NCI-H1092 treated with DMSO at 0.1 percent for 48 hours (cell line): ENCODE measurements around the gene EXD3.

Experiments used
- DNase-seq: peaks from one replicate; lab custom pipeline; 2025; lab: John Stamatoyannopoulos, UW

The EXD3 gene

GRCh38 chr9:137294091-137294680 is 128.8 kb downstream of the EXD3 start:
- DNase-seq, result no peak

- DNase-seq, result no peak
These were observed 129.4 kb downstream of the EXD3 start for GRCh38 chr9:137293482-137294090.

DNA sequence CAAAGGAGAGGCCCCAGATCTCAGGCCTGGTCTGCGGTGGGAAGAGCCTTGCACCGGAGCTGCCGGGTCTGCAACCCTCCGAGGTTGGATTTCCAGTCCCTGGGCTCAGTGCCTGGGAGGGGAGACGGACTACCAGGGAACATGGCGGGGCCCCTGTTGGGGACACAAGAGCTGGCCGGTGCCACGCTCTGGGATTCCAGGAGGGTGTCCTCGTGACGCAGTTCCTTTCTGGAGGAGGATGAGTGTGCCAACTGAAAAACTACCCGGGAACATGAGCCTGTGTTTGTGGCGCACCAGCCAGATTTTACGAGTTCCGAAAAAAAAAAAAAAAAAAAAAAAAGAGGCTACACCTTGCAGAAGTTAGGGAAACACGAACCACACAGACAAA is 129.9 kb downstream of the EXD3 start:
- DNase-seq, result no peak

- peak; percentile 30 for DNase-seq
These were observed 136.0 kb downstream of the EXD3 start for GRCh38 chr9:137286975-137287383.

- no peak for DNase-seq
These were observed 141.4 kb downstream of the EXD3 start for GRCh38 chr9:137281345-137282116.

- no peak for DNase-seq
These were observed 142.3 kb downstream of the EXD3 start for GRCh38 chr9:137280474-137281344.

DNA sequence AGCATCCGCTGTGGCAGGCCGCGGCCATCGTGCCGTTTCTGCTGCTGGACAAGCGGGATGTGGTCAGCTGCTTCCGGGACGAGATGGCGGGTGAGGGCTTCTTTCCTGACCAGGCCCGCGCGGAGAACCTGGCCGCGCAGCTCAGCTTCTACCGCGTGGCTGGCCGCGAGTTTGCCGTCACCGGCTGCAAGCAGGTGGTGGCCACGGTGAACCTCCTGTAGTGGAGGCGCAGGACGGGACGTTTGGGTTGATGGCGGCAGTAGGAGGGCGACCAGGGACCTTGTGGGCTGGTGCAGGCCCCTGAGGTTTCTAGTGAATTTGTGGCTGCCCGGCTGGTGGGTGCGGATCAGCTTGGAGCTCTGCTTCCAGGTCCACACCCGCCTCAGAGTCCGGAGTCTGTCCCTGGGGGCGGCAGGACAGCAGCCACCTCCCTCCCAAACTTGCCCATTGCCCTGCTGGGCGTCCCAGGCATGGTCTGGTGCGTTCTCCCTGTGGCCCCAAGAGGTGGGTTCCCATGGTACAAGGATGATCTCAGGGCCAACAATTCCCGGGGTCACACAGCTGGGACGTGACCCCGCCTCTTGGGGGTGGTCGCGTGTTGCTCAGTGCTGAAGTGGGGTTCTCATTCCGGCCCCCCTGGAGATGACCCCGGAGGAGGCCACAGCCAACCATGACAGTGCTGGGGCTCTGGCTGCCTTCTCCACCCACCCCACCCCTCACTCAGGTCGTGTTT is 143.1 kb downstream of the EXD3 start:
- no peak for DNase-seq

DNA sequence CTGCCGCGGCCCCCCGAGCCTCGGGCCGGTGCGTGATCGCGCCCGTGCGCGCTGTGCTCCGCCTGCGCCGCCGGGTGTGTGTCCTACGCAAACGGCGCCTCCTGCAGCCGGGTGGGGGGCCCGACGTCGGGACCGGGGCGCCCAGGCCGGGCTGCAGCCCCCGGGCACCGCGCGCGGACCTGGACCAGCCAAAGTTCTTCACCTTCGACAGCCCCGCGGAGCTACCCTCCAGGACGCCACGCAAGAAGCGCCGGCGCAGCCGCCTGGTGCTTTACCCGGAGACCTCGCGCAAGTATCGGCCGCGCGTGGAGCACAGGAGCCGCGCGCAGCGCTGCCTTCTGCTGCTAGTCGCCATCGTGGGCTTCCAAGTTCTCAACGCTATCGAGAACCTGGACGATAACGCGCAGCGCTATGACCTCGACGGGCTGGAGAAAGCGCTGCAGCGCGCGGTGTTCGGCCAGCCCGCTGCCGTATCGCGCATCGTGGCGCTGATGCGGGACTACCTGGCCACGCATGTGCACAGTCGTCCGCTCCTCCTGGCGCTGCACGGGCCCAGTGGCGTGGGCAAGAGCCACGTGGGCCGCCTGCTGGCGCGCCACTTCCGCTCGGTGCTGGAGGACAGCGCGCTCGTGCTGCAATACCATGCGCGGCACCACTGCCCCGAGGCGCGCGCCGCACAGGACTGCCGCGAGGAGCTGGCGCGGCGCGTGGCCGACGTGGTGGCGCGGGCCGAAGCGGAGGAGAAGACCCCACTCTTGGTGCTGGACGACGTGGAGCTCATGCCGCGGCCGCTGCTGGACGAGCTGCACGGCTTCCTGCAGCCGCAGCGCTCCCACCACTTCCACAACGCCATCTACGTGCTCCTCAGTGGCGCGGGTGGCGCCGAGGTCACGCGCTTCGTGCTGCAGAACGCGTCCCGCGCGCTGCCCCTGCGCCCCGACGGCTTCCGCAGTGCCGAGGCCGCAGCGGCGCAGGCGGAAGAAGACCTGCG is 143.9 kb downstream of the EXD3 start:
- DNase-seq, result no peak

DNA sequence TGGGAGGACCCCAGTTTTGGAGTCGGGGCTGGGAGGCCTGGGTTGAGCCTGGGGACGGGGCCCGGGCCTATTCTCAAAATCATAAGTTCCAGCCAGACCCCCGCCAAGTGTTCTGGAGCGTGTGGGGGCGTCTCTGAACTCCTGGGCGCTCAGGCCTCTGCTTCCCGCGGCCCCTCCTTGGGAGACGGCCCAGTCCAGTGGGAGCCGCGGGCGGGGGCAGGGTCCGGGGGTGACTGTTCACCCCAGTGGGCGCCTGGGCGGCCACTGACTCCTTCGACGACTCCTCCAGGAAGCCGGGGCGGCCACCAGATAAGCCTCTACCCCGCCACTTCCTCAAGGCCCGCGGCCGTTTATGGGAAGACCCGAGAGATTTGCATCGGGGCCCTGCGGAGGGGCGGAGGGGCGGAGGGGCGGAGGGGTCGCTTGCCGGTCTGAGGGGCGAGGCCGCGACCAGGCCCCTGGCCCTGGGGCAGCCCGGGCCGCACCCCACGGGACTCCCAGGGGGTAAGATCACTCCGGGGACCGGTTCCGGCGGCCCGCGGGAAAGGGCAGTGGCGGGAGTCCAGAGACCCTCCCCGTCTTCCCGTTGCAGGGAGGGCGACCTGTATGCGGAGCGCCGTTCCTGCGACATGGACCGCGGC is 144.8 kb downstream of the EXD3 start:
- DNase-seq, result no peak

DNA sequence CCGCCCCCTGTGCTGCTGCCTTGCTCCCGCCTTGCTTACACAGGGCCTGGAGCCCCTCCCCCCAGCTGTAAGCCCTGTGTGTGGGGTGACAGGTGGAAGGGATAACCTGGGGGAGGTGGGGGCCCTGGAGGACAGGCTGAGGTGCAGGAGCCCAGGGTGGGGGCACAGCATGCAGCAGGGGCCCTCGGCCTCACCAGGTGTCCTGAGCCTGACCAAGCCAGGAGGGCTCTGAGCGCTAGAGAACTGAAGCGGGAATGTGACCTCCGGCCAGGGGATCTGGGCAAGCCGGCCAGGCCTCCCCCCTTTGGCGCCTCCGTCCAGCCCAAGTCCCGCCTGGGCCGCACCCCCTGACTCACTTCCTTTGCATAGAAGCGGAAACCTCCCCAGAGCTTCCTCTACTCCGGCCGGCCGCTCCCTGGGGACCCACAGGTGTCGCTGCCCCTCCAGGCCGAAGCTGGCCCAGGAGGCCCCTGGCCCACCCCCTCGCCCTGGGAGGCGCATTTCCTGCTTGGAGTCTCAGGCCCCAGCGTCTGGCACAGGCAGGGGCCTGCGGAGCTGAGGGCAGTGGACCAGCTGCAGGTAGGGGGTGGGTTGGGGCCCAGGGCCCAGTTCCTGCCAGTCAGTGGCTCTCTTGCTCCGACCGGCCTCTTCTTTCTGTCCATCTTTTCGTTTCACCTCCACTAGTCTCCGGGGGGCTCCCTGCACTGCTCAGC is 145.5 kb downstream of the EXD3 start, which contains the start of gene TOR4A:
TSS of gene TOR4A (plus strand) at position 398 of the 713 bp plus-strand sequence. CDS start 964 bp downstream, outside the sequence.
- DNase-seq, result no peak

GRCh38 chr9:137276473-137277328 is 146.3 kb downstream of the EXD3 start:
- no peak for DNase-seq

DNA sequence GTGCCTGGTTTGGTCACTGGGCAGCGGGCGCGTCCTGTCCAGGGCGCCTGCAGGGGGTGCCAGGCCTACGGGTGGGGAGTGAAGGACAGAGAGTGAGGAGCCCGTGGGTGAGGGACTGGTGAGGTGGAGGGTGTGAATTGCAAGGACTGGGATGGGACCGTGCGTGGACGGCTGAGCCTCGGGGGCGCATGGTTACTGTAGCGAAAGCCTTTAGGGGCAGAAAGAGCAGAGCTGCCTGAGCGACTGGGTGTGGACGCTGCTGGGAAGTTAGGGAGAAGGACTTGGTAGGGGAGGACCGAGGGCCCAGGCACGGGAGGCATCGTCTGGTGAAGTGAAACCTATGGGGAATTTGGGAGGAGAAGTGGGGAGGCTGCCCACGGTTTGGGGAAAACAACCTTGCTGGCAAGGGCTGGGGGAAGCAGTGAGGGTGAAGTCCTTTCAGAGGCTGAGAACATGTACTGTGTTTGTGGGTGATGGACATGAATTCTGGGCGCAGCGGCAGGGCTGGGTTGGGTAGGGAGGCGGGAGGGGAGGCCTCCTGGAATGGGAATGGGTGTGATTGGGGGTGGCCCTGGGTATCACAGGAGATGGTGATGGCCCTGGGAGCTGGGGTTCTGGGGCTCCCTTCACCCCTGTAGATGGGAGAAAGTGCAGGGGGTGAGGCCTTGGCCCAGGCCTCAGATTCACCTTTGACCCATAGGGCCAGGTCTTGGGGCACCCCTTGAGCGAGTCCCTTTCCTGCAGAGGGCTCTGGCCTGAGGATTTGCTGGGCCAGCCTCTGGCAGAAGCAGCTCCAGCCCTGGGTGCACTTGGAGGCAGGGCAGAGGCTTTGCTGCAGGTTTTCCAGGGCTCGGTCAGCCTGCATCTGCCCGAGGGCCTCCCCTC is 147.1 kb downstream of the EXD3 start:
- DNase-seq, result no peak

DNA sequence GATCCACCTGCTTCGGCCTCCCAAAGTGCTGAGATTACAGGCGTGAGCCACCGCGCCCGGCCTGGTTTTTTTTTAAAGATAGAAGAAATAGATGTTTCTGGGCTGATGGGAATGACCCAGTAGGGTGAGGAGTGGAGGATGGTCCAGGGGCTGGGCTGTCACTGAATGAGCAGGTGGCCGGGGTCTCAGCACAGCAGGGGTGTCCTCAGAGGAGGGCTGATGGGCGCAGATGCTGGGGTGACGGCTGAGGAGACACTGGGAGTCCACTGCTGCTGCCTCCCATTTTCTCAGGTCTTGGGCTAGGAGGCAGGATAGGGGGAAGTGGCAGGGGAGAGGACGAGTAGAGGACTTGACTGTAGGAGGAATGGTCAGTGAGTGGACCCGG is 147.8 kb downstream of the EXD3 start:
- DNase-seq, result no peak

- no peak for DNase-seq
These were observed 149.2 kb downstream of the EXD3 start for GRCh38 chr9:137273611-137274320.

GRCh38 chr9:137273095-137273490 is 149.9 kb downstream of the EXD3 start:
- DNase-seq, result no peak

DNA sequence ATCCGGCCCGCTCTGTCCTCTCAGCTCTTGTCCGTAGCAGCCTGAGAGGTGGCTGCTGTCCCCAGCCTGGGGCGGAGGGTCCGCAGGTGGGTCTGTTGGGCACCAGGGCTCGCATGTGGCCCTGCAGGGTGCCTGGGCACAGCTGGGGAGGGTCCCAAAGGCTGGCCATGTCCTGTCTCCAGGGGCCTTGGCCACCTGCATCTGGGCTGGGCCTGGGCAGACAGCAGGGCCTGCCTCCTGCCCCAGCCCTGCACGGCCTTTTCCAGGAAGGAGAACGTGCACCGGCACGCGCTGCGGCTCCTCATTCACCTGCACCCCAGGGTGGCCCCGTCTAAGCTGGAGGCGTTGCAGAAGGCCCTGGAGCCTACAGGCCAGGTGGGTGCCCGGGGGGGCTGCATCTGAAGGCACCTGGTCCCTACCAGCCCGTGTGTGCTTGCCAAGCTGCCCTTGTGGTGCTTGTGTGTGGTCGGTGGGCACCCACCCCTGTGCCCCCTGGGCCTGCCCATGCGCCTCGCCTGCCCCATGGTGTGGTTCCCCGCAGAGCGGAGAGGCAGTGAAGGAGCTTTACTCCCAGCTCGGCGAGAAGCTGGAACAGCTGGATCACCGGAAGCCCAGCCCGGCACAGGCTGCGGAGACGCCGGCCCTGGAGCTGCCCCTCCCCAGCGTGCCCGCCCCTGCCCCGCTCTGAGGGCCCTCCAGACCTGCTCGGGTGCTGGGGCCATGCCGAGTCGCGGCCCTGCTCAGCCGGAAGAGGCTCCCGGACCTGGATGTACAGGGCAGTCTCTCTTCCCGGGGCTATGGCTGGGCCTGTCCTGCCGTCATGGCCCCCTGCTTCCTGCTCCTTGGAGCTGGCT is 150.5 kb downstream of the EXD3 start:
- no peak for DNase-seq
